OCI-LY3 (cell line): ENCODE results near the gene TTI1.

Source experiments
- CTCF ChIP-seq: fragments of 200-600, 300-600 bp; sonication (generic); IDR thresholded peaks from 2 replicates; pipeline ENCODE4 v1.5.1; 2014; ENCODE audit warnings: antibody characterized with exemption, low read length, low read depth
- EZH2phosphoT487 ChIP-seq: fragments of 200-600 bp; shearing (Covaris generic); IDR thresholded peaks from 2 replicates; pipeline ENCODE4 v1.6.1; 2018; ENCODE audit warnings: antibody characterized with exemption, mixed run types, low read depth

- TF ChIP-seq CTCF = no peak
- no peak for TF ChIP-seq EZH2phosphoT487
Observed at GRCh38 chr20:38018385-38018784, 14.9 kb downstream of the TTI1 start.
